Muscle of leg (tissue), 11 donors: Measurements from ENCODE around the gene FBXW5. TPM values are rescaled to one million over a fixed set of nuclear protein-coding genes. Genes with fewer than 3 reads are reported as not detected.

Experiments
- DNase-seq: peaks from one replicate; pipeline ENCODE4 v3.0.0; 2013
- H3K27ac ChIP-seq: one replicate; pipeline ENCODE4 v1.5.1; 2013; ENCODE audit warnings: mild to moderate bottlenecking, low read length, control low read depth
- H3K27me3 ChIP-seq: one replicate; pipeline ENCODE4 v1.6.1; 2013; ENCODE audit warnings: low read length; ENCODE audit not compliant: control insufficient read depth, insufficient read depth
- H3K36me3 ChIP-seq: one replicate; pipeline ENCODE4 v1.6.1; 2013; ENCODE audit warnings: low read length; ENCODE audit not compliant: control insufficient read depth, insufficient read depth
- H3K4me1 ChIP-seq: one replicate; pipeline ENCODE4 v1.6.1; 2013; ENCODE audit warnings: low read length; ENCODE audit not compliant: control insufficient read depth, insufficient read depth
- H3K4me3 ChIP-seq: one replicate; pipeline ENCODE4 v1.5.1; 2013; ENCODE audit warnings: low read length, control low read depth
- H3K9me3 ChIP-seq: replicated peaks from 2 replicates; pipeline ENCODE4 v1.6.1; 2013; ENCODE audit warnings: low read depth, low read length; ENCODE audit not compliant: control insufficient read depth
- WGBS: methylation state at CpG from one replicate; pipeline ENCODE4 v1.1.5; 2013; ENCODE audit warnings: missing lambda C conversion rate; ENCODE audit not compliant: insufficient coverage; 5-methylcytosine and 5-hydroxymethylcytosine counted together
- polyA plus RNA-seq, 8 donors: library from polyadenylated mRNA; unstranded; fragments of 120-200 nt; gene quantifications; one replicate each; pipeline versions ENCODE4 v1.2.1 to v1.2.3, GENCODE V29; 2013; ENCODE audit warnings: inconsistent platforms in 1 of 8, low replicate concordance in 1 of 8; ENCODE audit not compliant: insufficient read length in 8 of 8, insufficient read depth in 1 of 8
- total RNA-seq: library from RNA; stranded (reverse); fragments of 120-200 nt; gene quantifications from one replicate; pipeline ENCODE4 v1.2.4, GENCODE V29; 2013

FBXW5 gene
- total and polyA plus RNA-seq, 9 donors = 39.9 to 54.8 (median 45.3) TPM

GRCh38 chr9:136970361-136970760 is 25.8 kb upstream of the FBXW5 start:
- no peak overlapping the region for H3K27ac ChIP-seq
- WGBS = 78% methylated on average over 8 of the region's 11 CpGs
- H3K4me3 ChIP-seq = no peak overlapping the region
- no peak for DNase-seq
- H3K27me3 ChIP-seq = peaks cover 8% of the 10 kb centered on the region
- peaks cover 18% of the 10 kb centered on the region for H3K4me1 ChIP-seq
- no peaks in the 10 kb centered on the region for H3K9me3 ChIP-seq
- no peaks in the 10 kb centered on the region for H3K36me3 ChIP-seq

GRCh38 chr9:136969774-136970173 is 25.2 kb upstream of the FBXW5 start:
- Histone ChIP-seq H3K4me1 (peaks cover 12% of the 10 kb centered on the region), H3K36me3 (no peaks in the 10 kb centered on the region), H3K27ac (no peak overlapping the region), H3K9me3 (no peaks in the 10 kb centered on the region), H3K27me3 (peaks cover 8% of the 10 kb centered on the region), H3K4me3 (no peak overlapping the region)
- no peak for DNase-seq
- 50% methylated on average over 4 of the region's 5 CpGs for WGBS

- WGBS = 75% methylated on average over 16 of the region's 17 CpGs
Observed at GRCh38 chr9:136969150-136969549, 24.6 kb upstream of the FBXW5 start.

GRCh38 chr9:136968333-136969127 is 24.0 kb upstream of the FBXW5 start:
- Histone ChIP-seq H3K4me1 (peaks cover 13% of the 10 kb centered on the region), H3K36me3 (no peaks in the 10 kb centered on the region), H3K4me3 (no peak overlapping the region), H3K27ac (no peak overlapping the region), H3K27me3 (peaks cover 8% of the 10 kb centered on the region), H3K9me3 (no peaks in the 10 kb centered on the region)
- WGBS = 73% methylated on average over 11 of the region's 17 CpGs
- no peak for DNase-seq

More at GRCh38 chr9:136969150-136969549, 24.6 kb upstream of the FBXW5 start:
- Histone ChIP-seq H3K27me3 (peaks cover 8% of the 10 kb centered on the region), H3K4me3 (no peak overlapping the region), H3K27ac (no peak overlapping the region), H3K9me3 (no peaks in the 10 kb centered on the region), H3K4me1 (peaks cover 10% of the 10 kb centered on the region), H3K36me3 (no peaks in the 10 kb centered on the region)
- no peak for DNase-seq

GRCh38 chr9:136965771-136966484 is 21.4 kb upstream of the FBXW5 start:
- WGBS = 24% methylated on average over 16 of the region's 23 CpGs
- Histone ChIP-seq H3K27ac (no peak overlapping the region), H3K27me3 (peaks cover 10% of the 10 kb centered on the region), H3K9me3 (no peaks in the 10 kb centered on the region), H3K36me3 (no peaks in the 10 kb centered on the region), H3K4me1 (peaks cover 28% of the 10 kb centered on the region), H3K4me3 (no peak overlapping the region)
- peak; percentile 68 for DNase-seq

- Histone ChIP-seq H3K36me3 (no peaks in the 10 kb centered on the region), H3K4me3 (no peak overlapping the region), H3K27ac (no peak overlapping the region), H3K9me3 (no peaks in the 10 kb centered on the region), H3K4me1 (peaks cover 31% of the 10 kb centered on the region), H3K27me3 (peaks cover 10% of the 10 kb centered on the region)
- WGBS = 78% methylated on average over 17 of the region's 26 CpGs
- no peak for DNase-seq
Observed at GRCh38 chr9:136964833-136965422, 20.4 kb upstream of the FBXW5 start.

- H3K27me3 ChIP-seq = peaks cover 10% of the 10 kb centered on the region
- H3K27ac ChIP-seq = no peak overlapping the region
- no peak overlapping the region for H3K4me3 ChIP-seq
- H3K36me3 ChIP-seq = no peaks in the 10 kb centered on the region
- WGBS = 60% methylated on average over 14 of the region's 22 CpGs
- DNase-seq = no peak
- H3K9me3 ChIP-seq = no peaks in the 10 kb centered on the region
- peaks cover 34% of the 10 kb centered on the region for H3K4me1 ChIP-seq
Observed at GRCh38 chr9:136964171-136964689, 19.7 kb upstream of the FBXW5 start.

- Histone ChIP-seq H3K4me3 (no peak overlapping the region), H3K4me1 (peaks cover 35% of the 10 kb centered on the region), H3K27ac (no peak overlapping the region), H3K9me3 (no peaks in the 10 kb centered on the region), H3K27me3 (peaks cover 10% of the 10 kb centered on the region), H3K36me3 (no peaks in the 10 kb centered on the region)
- DNase-seq = no peak
- 80% methylated on average over 9 of the region's 12 CpGs for WGBS
Observed at GRCh38 chr9:136963751-136964150, 19.2 kb upstream of the FBXW5 start.

GRCh38 chr9:136963341-136963740 is 18.8 kb upstream of the FBXW5 start:
- H3K27me3 ChIP-seq = peaks cover 10% of the 10 kb centered on the region
- H3K27ac ChIP-seq = no peak overlapping the region
- H3K36me3 ChIP-seq = no peaks in the 10 kb centered on the region
- H3K4me1 ChIP-seq = peaks cover 36% of the 10 kb centered on the region
- DNase-seq = no peak
- WGBS = 69% methylated on average over 11 of the region's 15 CpGs
- H3K4me3 ChIP-seq = no peak overlapping the region
- no peaks in the 10 kb centered on the region for H3K9me3 ChIP-seq

- Histone ChIP-seq H3K9me3 (no peaks in the 10 kb centered on the region), H3K4me3 (no peak overlapping the region), H3K36me3 (no peaks in the 10 kb centered on the region), H3K27ac (no peak overlapping the region), H3K27me3 (peaks cover 10% of the 10 kb centered on the region), H3K4me1 (peaks cover 36% of the 10 kb centered on the region)
- WGBS = 84% methylated on average over 5 of the region's 11 CpGs
- DNase-seq = no peak
Observed at GRCh38 chr9:136962701-136963248, 18.2 kb upstream of the FBXW5 start.
